Natural killer cell (primary cell): Measurements from ENCODE around the gene NEUROD6. TPM values are rescaled to one million over a fixed set of nuclear protein-coding genes. Genes with fewer than 3 reads are reported as not detected.

Source experiments
- ATAC-seq, 3 donors: fragments of 150-1000 bp in 2 of 3; fragments of 200-7000 bp in 1 of 3; cut with Tn5 transposase; 1 replicate in 1 of 3; 2 replicates in 2 of 3; pipeline ENCODE4 v1.10.0; 2021; ENCODE audit warnings: mild to moderate bottlenecking in 2 of 3, moderate library complexity in 2 of 3
- DNase-seq, 2 donors: peaks; one replicate each; pipeline versions ENCODE4 v3.0.0 to v3.0.0-alpha.2; 2013 to 2021; ENCODE audit warnings: mixed read lengths in 1 of 2
- H3K27ac ChIP-seq: one replicate; pipeline ENCODE4 v1.5.1; 2013; ENCODE audit warnings: mild to moderate bottlenecking, low read length
- H3K27me3 ChIP-seq: one replicate; pipeline ENCODE4 v1.6.1; 2013; ENCODE audit warnings: low read length; ENCODE audit not compliant: control insufficient read depth, insufficient read depth
- H3K36me3 ChIP-seq: one replicate; pipeline ENCODE4 v1.6.1; 2013; ENCODE audit warnings: low read length; ENCODE audit not compliant: control insufficient read depth, insufficient read depth
- H3K4me1 ChIP-seq: one replicate; pipeline ENCODE4 v1.6.1; 2013; ENCODE audit warnings: low read length; ENCODE audit not compliant: control insufficient read depth, insufficient read depth
- H3K4me3 ChIP-seq: one replicate; pipeline ENCODE4 v1.5.1; 2013; ENCODE audit warnings: low read length
- H3K9me3 ChIP-seq: one replicate; pipeline ENCODE4 v1.6.1; 2013; ENCODE audit warnings: low read length; ENCODE audit not compliant: control insufficient read depth, insufficient read depth
- H3K27ac Mint-ChIP-seq, 2 donors: one replicate each; pipeline ENCODE4 v1.8.0; 2022; ENCODE audit warnings: mild to moderate bottlenecking in 2 of 2, mixed read lengths in 2 of 2, moderate library complexity in 1 of 2
- H3K27me3 Mint-ChIP-seq, 2 donors: one replicate each; pipeline ENCODE4 v1.8.0; 2022; ENCODE audit warnings: low read depth in 2 of 2, mixed read lengths in 2 of 2
- H3K36me3 Mint-ChIP-seq: one replicate; pipeline ENCODE4 v1.8.0; 2022; ENCODE audit warnings: mixed read lengths
- H3K4me1 Mint-ChIP-seq, 2 donors: one replicate each; pipeline ENCODE4 v1.8.0; 2022; ENCODE audit warnings: mixed read lengths in 2 of 2
- H3K4me3 Mint-ChIP-seq: one replicate; pipeline ENCODE4 v1.8.0; 2022; ENCODE audit warnings: mild to moderate bottlenecking, moderate library complexity, mixed read lengths
- H3K9me3 Mint-ChIP-seq, 2 donors: one replicate each; pipeline ENCODE4 v1.8.0; 2022; ENCODE audit warnings: mixed read lengths in 2 of 2
- CTCF ChIP-seq: fragments of 200-600 bp; IDR thresholded peaks from one replicate; pipeline ENCODE4 v1.8.0; 2022; ENCODE audit warnings: antibody characterized with exemption
- WGBS: methylation state at CpG from one replicate; pipeline ENCODE4 v1.1.7; 2013; ENCODE audit warnings: missing lambda C conversion rate; ENCODE audit not compliant: insufficient coverage; 5-methylcytosine and 5-hydroxymethylcytosine counted together
- intact Hi-C: fragments of 100-400 bp; cut with micrococcal nuclease; formaldehyde crosslinking; loops from one replicate; pipeline ENCODE4 v1.14.2; 2022
- total RNA-seq, 4 donors: library from RNA; stranded (reverse); fragments of 120-200 nt in 1 of 4; gene quantifications; one replicate each; pipeline versions ENCODE4 v1.2.3 to v1.2.4, GENCODE V29; 2013 to 2022

Gene NEUROD6
- total RNA-seq, 3 donors from 2014 or later (not counting 1 experiment from before 2014, with no cell fraction given) = not detected

GRCh38 chr7:31370609-31371008 is 30.1 kb upstream of the NEUROD6 start:
- H3K27ac ChIP-seq = no peak overlapping the region
- no peaks in the 10 kb centered on the region for H3K27me3 ChIP-seq
- Mint-ChIP-seq H3K27me3 (no peaks in the 10 kb centered on the region), H3K36me3 (no peaks in the 10 kb centered on the region), H3K9me3 (no peaks in the 10 kb centered on the region), H3K4me3 (no peak overlapping the region), H3K27ac (no peak overlapping the region), H3K4me1 (no peaks in the 10 kb centered on the region)
- H3K4me3 ChIP-seq = no peak overlapping the region
- intact Hi-C loops = no loop called here
- 46% methylated on average over 3 of the region's 3 CpGs for WGBS
- no peak for TF ChIP-seq CTCF
- no peak for DNase-seq
- H3K36me3 ChIP-seq = no peaks in the 10 kb centered on the region
- H3K9me3 ChIP-seq = no peaks in the 10 kb centered on the region
- no peaks in the 10 kb centered on the region for H3K4me1 ChIP-seq
- no peak for ATAC-seq

- Mint-ChIP-seq H3K4me3 (no peak overlapping the region), H3K4me1 (no peaks in the 10 kb centered on the region), H3K27ac (no peak overlapping the region), H3K9me3 (no peaks in the 10 kb centered on the region), H3K27me3 (no peaks in the 10 kb centered on the region), H3K36me3 (no peaks in the 10 kb centered on the region)
- Histone ChIP-seq H3K9me3 (no peaks in the 10 kb centered on the region), H3K4me1 (no peaks in the 10 kb centered on the region), H3K27ac (no peak overlapping the region), H3K4me3 (no peak overlapping the region), H3K27me3 (no peaks in the 10 kb centered on the region), H3K36me3 (no peaks in the 10 kb centered on the region)
- TF ChIP-seq CTCF = no peak
- WGBS = 91% methylated on average over 10 of the region's 10 CpGs
- DNase-seq = no peak
- intact Hi-C loops = no loop called here
- ATAC-seq = no peak
Observed at GRCh38 chr7:31368620-31369019, 28.1 kb upstream of the NEUROD6 start.

- no peaks in the 10 kb centered on the region for H3K36me3 Mint-ChIP-seq
- H3K27ac Mint-ChIP-seq = no peak overlapping the region
- no peaks in the 10 kb centered on the region for H3K36me3 ChIP-seq
- 83% methylated on average over 3 of the region's 3 CpGs for WGBS
- ATAC-seq = no peak
- intact Hi-C loops = no loop called here
- H3K27ac ChIP-seq = no peak overlapping the region
- no peak for TF ChIP-seq CTCF
- H3K9me3 Mint-ChIP-seq = peaks cover 0 to 3% of the 10 kb centered on the region in 2 donors
- no peaks in the 10 kb centered on the region for H3K4me1 Mint-ChIP-seq
- H3K4me1 ChIP-seq = no peaks in the 10 kb centered on the region
- H3K27me3 Mint-ChIP-seq = no peaks in the 10 kb centered on the region
- no peak for DNase-seq
- H3K9me3 ChIP-seq = no peaks in the 10 kb centered on the region
- no peaks in the 10 kb centered on the region for H3K27me3 ChIP-seq
- no peak overlapping the region for H3K4me3 Mint-ChIP-seq
- H3K4me3 ChIP-seq = no peak overlapping the region
Observed at GRCh38 chr7:31363496-31363895, 23.0 kb upstream of the NEUROD6 start.

GRCh38 chr7:31363051-31363450 is 22.5 kb upstream of the NEUROD6 start:
- 71% methylated on average over 3 of the region's 5 CpGs for WGBS
- intact Hi-C loops = no loop called here
- ATAC-seq (no peak), DNase-seq (no peak)
- H3K4me3 ChIP-seq = no peak overlapping the region
- Mint-ChIP-seq H3K27ac (no peak overlapping the region), H3K4me1 (no peaks in the 10 kb centered on the region), H3K4me3 (no peak overlapping the region), H3K27me3 (no peaks in the 10 kb centered on the region), H3K36me3 (no peaks in the 10 kb centered on the region), H3K9me3 (peaks cover 2 to 3% of the 10 kb centered on the region in 2 donors)
- no peaks in the 10 kb centered on the region for H3K27me3 ChIP-seq
- no peak overlapping the region for H3K27ac ChIP-seq
- no peaks in the 10 kb centered on the region for H3K36me3 ChIP-seq
- H3K9me3 ChIP-seq = no peaks in the 10 kb centered on the region
- H3K4me1 ChIP-seq = no peaks in the 10 kb centered on the region
- TF ChIP-seq CTCF = no peak
